ENCODE data around the gene TRIM28. TPM values are rescaled to one million over a fixed set of nuclear protein-coding genes. Genes with fewer than 3 reads are reported as not detected.
A peak's percentile ranks its signal among the peaks of the same experiment; 100 is the strongest.

Gene TRIM28
- total RNA-seq (189 and 191 TPM in 2 replicates), polyA plus RNA-seq (159 and 180 TPM in 2 replicates)

DNA sequence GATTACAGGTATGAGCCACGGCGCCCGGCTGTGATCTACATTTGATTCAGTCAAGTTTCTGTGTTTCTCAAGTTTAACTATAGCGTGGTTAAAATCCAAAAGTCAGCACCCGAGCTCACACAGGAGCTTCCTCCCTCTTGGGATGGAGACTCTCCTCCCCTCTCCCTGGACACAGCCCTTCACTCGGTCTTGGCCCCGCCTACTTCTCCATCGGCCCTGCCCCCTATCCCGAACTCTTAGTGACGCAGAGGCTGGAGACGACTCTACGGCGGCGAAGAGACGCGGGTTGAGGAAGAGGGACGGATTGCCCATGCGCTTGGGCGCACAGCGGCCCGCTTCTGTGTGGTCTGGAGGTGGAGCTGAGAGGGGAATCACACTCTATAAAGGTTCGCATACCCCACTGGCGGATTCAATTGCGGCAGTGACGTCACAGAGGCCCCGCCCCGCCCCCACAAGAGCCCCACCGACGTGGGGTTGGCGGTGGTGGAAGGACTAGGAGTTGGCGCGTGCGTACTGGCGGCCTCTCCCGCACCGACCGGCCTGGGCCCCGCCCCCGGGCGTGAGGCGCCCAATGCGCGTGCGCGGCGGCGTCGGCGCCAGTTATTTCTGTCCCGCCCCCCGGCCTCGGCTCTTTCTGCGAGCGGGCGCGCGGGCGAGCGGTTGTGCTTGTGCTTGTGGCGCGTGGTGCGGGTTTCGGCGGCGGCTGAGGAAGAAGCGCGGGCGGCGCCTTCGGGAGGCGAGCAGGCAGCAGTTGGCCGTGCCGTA is at the start of gene TRIM28:
TRIM28 (plus strand) TSS at position 239 of the 765 bp plus-strand sequence. CDS start 694 bp downstream, outside the sequence.
- H3K27ac ChIP-seq, result peak within 1 kb of the TSS; percentile 98
- H3K9me3 ChIP-seq (ENCODE audit: low read depth), result no peaks in the 10 kb centered on the region
- peak within 1 kb of the TSS; percentile 97 for H3K4me2 ChIP-seq
- peaks cover 42% of the 10 kb centered on the region for H4K20me1 ChIP-seq (ENCODE audit: insufficient read depth, poor library complexity, severe bottlenecking)
- no peaks in the 10 kb centered on the region for H3K27me3 ChIP-seq
- H3K4me1 ChIP-seq (ENCODE audit: insufficient read depth), result peaks cover 22% of the 10 kb centered on the region
- DNase-seq (ENCODE audit: low spot score), result peak; percentile 99
- no peaks in the 10 kb centered on the region for H3K9me2 ChIP-seq (replicated peaks; ENCODE audit: insufficient read depth)
- H3K79me2 ChIP-seq, result peaks cover 44% of the 10 kb centered on the region
- WGBS (ENCODE audit: low lambda C conversion rate, missing lambda C conversion rate), result under 1% methylated on average over 60 of the region's 73 CpGs
- H3K36me3 ChIP-seq (replicated peaks; ENCODE audit: insufficient read depth, low read depth), result peaks cover 3% of the 10 kb centered on the region
- peak within 1 kb of the TSS; percentile 53 for H2AFZ ChIP-seq
- TF ChIP-seq EZH2 (IDR thresholded peaks at IDR 0.05; ENCODE audit: borderline replicate concordance) (no peak), EZH2phosphoT487 (IDR thresholded peaks at IDR 0.05; ENCODE audit: low read depth, severe bottlenecking, unreplicated experiment) (no peak)
- TF ChIP-seq, protein P1, sequence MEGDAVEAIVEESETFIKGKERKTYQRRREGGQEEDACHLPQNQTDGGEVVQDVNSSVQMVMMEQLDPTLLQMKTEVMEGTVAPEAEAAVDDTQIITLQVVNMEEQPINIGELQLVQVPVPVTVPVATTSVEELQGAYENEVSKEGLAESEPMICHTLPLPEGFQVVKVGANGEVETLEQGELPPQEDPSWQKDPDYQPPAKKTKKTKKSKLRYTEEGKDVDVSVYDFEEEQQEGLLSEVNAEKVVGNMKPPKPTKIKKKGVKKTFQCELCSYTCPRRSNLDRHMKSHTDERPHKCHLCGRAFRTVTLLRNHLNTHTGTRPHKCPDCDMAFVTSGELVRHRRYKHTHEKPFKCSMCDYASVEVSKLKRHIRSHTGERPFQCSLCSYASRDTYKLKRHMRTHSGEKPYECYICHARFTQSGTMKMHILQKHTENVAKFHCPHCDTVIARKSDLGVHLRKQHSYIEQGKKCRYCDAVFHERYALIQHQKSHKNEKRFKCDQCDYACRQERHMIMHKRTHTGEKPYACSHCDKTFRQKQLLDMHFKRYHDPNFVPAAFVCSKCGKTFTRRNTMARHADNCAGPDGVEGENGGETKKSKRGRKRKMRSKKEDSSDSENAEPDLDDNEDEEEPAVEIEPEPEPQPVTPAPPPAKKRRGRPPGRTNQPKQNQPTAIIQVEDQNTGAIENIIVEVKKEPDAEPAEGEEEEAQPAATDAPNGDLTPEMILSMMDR (IDR thresholded peaks at IDR 0.05; ENCODE audit: poor library complexity), result no peak
- H3K4me3 ChIP-seq, result peak within 1 kb of the TSS; percentile 97

DNA sequence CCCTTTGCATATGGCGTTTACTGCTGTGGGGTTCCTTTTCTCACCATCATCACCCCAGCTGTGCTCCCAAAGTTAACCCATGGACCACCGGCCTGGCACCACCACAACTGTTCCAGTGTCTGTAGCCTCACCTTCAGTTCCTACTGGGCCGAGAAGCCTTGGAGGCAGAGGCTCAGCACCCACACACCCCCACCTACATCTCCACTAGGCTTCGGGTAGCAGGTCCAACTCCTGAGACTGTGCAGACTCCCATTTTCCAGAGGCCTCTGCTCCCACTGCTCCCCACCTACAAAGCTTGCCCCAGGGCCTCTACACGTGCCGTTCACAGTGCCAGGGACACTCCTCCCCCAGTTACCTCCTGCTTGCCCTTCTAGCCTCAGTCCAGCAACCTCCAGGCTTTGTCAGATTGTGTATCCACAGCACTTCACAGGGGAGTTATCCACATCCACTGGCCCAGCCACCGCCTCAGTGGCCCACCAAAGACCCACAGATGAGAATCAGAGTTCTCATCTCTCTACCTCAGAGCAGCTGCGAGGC is 46.2 kb upstream of the TRIM28 start:
- 87% methylated on average over 8 of the region's 8 CpGs for WGBS (ENCODE audit: low lambda C conversion rate, missing lambda C conversion rate)
- no peaks in the 10 kb centered on the region for H3K27me3 ChIP-seq

DNA sequence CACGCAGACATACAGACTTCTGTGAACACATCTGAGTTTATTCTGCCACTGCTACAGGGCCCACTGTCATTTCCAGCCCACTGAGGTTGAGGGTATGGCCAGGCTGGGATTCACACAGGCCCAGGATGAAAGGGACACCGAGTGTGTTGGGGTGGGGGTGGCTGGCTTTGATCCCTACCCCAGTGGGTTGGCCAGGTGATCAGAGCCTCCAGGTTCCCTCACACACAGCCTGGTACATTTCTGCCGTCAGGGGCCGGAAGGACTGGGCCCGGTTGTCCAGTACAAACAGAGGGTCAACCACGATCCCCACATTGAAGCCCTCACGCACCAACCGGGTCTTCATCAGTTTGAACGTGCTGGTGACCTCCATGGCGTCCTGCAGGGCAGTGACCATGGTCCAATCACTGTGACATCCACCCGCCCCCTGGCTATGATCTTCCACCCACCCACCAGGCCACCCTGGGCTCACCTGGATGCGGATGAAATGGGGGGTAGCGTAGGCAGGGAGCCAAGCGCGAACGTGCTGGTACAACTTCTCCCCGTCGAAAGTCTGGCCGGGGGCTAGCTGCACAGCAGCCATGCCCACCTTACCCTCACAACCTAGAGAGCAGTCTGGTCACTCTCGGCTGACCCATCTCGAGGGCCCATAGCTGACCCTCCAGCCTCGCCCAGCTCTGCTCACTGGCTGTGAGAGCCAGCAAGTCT is 45.4 kb upstream of the TRIM28 start:
- Histone ChIP-seq H3K27me3 (no peaks in the 10 kb centered on the region), H2AFZ (peak overlapping the region; percentile 68), H3K4me1 (ENCODE audit: insufficient read depth) (peaks cover 5% of the 10 kb centered on the region), H4K20me1 (ENCODE audit: insufficient read depth, poor library complexity, severe bottlenecking) (no peaks in the 10 kb centered on the region), H3K27ac (no peak overlapping the region), H3K9me2 (replicated peaks; ENCODE audit: insufficient read depth) (no peaks in the 10 kb centered on the region), H3K9me3 (ENCODE audit: low read depth) (no peaks in the 10 kb centered on the region), H3K36me3 (replicated peaks; ENCODE audit: insufficient read depth, low read depth) (no peaks in the 10 kb centered on the region), H3K4me3 (no peak overlapping the region), H3K79me2 (no peaks in the 10 kb centered on the region), H3K4me2 (peak overlapping the region; percentile 76)
- DNase-seq (ENCODE audit: low spot score), result peak; percentile 5
- WGBS (ENCODE audit: low lambda C conversion rate, missing lambda C conversion rate), result 64% methylated on average over 21 of the region's 22 CpGs
- TF ChIP-seq EZH2 (IDR thresholded peaks at IDR 0.05; ENCODE audit: borderline replicate concordance) (no peak), EZH2phosphoT487 (IDR thresholded peaks at IDR 0.05; ENCODE audit: low read depth, severe bottlenecking, unreplicated experiment) (no peak)
- TF ChIP-seq, protein P1 (IDR thresholded peaks at IDR 0.05; ENCODE audit: poor library complexity), result no peak

More for the DNA sequence above, 46.2 kb upstream of the TRIM28 start:
- H3K9me3 ChIP-seq (ENCODE audit: low read depth), result no peaks in the 10 kb centered on the region
- DNase-seq (ENCODE audit: low spot score), result no peak
- no peaks in the 10 kb centered on the region for H3K79me2 ChIP-seq
- TF ChIP-seq EZH2 (IDR thresholded peaks at IDR 0.05; ENCODE audit: borderline replicate concordance), result no peak
- no peak for TF ChIP-seq EZH2phosphoT487 (IDR thresholded peaks at IDR 0.05; ENCODE audit: low read depth, severe bottlenecking, unreplicated experiment)
- TF ChIP-seq, protein P1 (IDR thresholded peaks at IDR 0.05; ENCODE audit: poor library complexity), result no peak
- H3K27ac ChIP-seq, result no peak overlapping the region
- H3K9me2 ChIP-seq (replicated peaks; ENCODE audit: insufficient read depth), result no peaks in the 10 kb centered on the region
- peaks cover 5% of the 10 kb centered on the region for H3K4me1 ChIP-seq (ENCODE audit: insufficient read depth)
- no peaks in the 10 kb centered on the region for H4K20me1 ChIP-seq (ENCODE audit: insufficient read depth, poor library complexity, severe bottlenecking)
- H2AFZ ChIP-seq, result no peak overlapping the region
- H3K4me2 ChIP-seq, result no peak overlapping the region
- H3K4me3 ChIP-seq, result no peak overlapping the region
- H3K36me3 ChIP-seq (replicated peaks; ENCODE audit: insufficient read depth, low read depth), result no peaks in the 10 kb centered on the region

Data from hepatocyte (in vitro differentiated cells).